ENCODE data around the gene TMEM143. TPM values are rescaled to one million over a fixed set of nuclear protein-coding genes. Genes with fewer than 3 reads are reported as not detected.
A peak's percentile ranks its signal among the peaks of the same experiment; 100 is the strongest.
"Not testable (repeated sequence)": the region's sequence is repeated elsewhere in the genome, so short reads cannot be mapped to it uniquely, and the experiment has no call there.

TMEM143 gene
- total RNA-seq, 1 donor from 2014 or later, result 1.9 TPM

DNA sequence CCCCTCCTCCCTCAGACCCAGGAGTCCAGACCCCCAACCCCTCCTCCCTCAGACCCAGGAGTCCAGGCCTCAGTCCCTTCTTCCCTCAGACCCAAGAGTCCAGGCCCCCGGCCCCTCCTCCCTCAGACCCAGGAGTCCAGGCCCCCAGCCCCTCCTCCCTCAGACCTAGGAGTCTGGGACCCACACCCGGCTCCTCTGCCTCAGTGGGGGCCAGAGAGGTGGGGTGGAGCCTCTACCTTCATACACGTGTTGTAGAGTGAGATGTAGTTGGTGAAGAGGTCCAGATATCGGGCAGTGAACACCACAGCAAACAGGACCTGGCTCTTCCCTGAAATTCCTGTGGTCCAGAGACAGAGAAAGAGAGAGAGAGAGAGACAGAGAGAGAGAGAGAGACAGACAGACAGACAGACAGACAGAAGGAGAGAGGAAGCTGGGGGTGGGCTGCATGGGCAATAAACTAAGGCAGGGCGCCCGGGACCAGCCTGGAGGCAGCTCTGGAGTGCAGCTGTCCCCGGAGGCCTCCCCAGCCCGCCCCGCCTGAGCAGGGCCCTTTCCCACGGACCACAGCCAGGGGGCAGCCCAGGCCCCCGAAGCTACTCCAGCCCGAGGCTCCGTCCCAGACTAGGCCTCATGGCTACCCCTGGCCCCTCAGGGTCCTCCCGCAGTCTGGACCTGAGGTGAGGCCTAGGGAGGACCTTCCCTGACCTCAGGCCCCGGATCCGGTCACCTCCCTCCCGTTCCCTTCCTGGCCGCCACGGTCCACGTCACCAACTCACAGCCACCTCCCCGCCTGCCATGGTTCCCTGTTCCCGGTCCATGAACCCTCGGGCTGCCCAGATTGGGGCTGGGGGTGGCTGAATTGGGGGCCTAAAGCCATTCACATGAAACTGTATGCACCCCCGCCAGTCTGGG is 26.7 kb upstream of the TMEM143 start:
- DNase-seq, result peak; percentile 82

GRCh38 chr19:48386981-48387380 is 23.2 kb upstream of the TMEM143 start:
- DNase-seq, result no peak

GRCh38 chr19:48385461-48386087 is 21.8 kb upstream of the TMEM143 start:
- DNase-seq, result no peak

GRCh38 chr19:48382286-48382685 is 18.5 kb upstream of the TMEM143 start:
- no peak for DNase-seq

DNA sequence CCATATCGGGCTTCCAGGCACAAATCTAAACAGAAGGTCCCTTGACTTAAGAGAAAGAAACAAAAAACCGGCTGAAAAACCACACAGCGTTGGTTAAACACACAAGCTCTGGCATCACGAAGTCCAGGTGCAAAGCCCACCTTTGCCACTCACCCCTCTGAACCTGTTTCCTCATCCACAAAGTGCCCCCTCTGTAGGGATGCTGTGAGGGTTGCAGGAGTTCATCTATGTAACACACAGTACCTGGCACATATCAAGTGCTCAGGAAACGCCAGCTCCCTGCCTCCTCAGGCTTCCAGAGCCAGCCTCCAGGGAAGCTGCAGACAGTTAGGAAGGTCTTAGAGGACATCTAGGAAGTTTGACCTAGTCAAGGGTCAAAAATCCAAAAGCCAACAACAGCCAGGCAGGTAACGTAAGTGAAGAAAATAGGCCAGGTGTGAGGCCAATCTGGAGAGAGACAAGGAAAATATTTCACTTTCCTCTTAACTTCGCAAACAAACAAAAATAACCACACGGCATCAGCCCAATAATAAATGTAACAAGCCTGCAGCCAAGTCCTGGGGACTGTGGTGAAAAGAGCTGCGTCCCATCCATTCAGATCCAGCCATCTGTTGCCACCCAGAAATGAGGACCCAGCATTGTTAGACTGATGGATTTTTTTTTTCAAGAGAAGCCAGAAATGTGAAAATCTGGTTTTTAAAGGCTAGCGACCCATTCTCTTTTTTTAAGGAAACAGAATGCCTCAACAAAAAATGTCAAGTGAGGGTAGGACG is 17.6 kb upstream of the TMEM143 start:
- no peak for DNase-seq

DNA sequence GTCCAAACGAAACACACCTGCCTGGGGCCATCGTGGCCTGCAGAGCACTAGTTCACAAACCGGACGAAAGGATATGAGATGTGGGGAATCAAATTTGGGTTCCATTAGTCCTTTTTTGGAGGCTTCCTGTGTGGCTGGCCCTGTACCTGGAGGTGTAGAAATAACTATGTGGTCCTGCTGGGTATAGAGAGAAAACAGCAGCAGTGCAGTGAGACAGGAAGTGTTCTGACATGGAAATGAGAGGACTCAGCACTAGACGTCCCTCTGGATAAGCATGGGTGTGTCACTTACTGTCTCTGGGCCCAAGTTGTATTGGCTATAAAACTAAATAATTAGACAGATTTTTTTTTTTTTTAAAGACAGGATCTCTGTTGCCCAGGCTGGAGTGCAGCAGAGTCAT is 15.3 kb upstream of the TMEM143 start:
- no peak for DNase-seq

GRCh38 chr19:48378194-48378570 is 14.4 kb upstream of the TMEM143 start:
- DNase-seq, result no peak

- no peak for DNase-seq
Observed at GRCh38 chr19:48373567-48373966, 9.8 kb upstream of the TMEM143 start.

DNA sequence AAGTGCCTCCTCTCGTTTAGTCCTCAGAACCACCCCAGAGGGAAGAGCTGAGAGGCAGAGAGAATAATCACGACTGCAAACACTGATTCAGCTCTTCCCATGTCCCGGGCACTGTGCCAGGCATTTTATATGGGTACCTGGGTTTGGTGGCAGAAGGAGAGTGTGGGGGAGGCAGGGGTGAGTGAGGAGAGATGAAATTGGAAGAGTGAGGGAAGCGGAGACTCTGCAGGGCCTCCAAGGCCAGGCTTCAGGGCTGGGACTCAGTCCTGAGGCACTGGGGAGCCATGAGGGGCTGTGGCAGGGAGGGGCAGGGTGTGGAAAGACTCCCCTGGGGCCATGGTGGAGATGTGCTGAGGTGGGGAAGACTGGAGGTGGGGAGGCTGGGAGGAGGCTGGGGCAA is 9.2 kb upstream of the TMEM143 start:
- DNase-seq, result no peak

- not testable (repeated sequence) for DNase-seq
Observed at GRCh38 chr19:48371771-48372170, 8.0 kb upstream of the TMEM143 start.

DNA sequence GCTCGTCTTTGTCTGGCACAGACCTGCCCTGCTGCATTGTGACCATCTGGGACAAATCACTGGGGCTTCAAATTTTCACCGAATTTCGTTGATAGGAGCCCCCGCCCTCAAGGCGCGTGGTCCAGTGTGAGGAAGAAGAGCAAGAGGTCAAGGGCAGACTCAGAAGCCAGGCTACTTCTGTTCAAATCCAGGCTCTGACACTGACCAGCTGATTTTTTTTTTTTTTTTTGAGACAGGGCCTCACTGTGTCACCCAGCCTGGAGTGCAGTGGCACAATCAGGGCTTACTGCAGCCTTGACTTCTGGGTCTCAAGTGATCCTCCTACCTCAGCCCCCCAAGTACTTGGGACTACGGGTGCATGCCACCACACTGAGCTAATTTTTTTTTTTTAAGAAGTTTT is 7.6 kb upstream of the TMEM143 start:
- no peak for DNase-seq

DNA sequence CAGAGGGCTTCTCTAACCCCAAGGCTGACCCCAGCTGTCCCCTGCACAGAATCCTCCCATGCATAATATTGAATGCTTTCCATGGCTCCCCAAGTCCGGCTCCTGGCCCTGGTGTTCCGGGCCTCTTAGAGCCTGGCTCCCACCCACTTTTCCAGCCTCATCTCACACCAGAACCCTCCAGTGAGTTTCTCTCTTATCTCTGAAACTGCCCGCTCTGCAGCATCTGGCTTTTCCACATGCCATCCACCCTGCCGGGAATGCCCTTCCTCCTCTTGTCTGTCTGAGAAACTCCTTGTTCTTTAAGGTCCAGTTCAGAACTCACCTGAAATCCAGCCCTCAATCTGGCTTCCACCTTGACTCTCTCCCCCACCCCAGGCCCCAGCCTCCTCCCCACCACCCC is 7.2 kb upstream of the TMEM143 start:
- no peak for DNase-seq

DNA sequence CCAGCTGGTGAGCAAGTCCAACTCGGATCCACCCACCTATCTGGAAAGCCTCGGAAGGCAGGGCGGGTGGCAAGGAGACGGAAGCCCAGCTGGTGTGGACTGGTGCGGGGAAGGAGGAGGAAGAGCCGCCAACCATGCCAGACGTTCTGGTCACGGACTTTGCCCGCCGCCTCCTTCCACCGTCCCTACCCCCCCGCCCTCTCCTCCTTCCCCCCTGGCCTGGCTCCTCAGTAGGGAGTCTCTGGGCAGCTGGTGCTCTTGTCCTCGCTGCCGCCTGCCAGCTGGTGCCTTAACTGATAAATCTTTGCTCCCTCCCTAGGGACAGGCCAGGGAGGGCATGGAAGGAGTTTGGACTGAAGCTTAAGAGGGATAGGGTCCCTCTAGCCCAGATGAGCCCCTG is 5.2 kb upstream of the TMEM143 start:
- DNase-seq, result no peak

DNA sequence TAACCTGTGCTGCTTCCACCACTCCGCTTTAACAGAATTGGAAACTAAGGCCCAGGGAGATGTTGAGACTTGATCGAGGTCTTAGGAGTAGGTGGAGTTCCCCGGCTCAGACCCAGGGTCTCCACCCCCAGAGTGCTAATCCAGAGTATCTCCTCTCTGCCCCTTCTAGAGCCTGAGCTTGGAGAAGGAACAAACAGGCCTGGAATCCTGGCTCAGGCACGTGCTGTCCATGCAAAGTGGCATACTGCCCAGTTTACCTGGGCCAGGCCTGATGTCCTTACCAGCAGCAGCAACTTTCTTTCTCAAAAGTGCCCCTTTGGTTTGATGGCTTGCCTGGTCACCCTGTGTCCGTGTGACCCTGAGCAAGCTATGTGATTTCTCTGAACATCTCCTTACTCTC is 4.1 kb upstream of the TMEM143 start:
- DNase-seq, result no peak

GRCh38 chr19:48365602-48366001 is 1.9 kb upstream of the TMEM143 start:
- DNase-seq, result no peak

DNA sequence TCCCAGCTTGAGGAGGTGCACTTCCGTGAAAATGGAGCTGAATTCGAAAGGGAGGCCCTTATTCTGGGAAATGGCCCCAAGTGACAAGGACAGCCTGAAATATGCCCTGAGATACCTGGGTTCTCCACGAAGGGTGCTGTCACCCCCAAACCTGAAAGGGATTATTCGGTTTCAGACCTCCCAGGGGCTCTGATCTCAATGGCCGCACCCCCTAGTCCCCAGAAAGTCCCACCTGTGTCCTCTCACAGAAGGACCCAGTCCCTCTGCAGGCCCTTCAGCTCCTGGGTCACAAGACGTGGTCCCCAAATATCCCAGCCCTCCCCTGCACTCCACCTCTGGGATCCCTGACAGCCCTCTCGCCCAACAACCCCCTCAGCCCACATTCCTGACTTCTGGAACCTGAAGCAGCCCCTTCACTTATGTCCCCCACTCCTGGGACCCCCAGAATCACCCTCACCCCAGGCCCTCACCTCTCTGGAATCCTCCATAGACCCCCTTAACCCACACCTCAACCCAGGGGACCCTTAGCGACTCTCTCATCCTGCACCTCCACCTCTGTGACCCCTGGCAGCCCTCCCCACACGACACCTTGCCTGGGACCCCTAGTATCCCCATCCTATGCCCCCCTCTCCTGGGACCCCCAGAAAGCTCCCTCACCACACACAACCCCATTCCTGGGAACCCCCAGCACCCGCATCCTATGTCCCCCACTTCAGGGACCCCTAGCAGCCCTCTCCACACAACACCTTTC is 1.0 kb upstream of the TMEM143 start:
- no peak for DNase-seq

DNA sequence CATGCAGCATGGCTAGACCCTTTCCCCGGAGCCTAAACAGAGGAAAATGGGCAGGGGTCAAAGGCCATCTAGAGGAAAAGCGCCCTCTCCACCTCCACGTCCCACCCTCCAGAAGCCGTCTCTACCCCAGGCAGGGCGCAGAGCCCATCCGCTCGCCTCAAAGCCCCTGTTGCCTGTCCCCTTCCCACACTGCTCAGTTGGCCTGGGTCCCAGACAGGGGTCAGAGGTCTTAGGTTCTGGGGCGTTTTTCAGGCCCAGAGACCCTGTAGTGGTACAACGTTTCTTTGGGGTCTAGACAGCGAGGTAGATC is 285 bp downstream of the TMEM143 start:
- DNase-seq, result no peak

GRCh38 chr19:48362716-48363499 is 832 bp downstream of the TMEM143 start:
- DNase-seq, result peak; percentile 97

- no peak for DNase-seq
Observed at GRCh38 chr19:48361912-48362311, 1.8 kb downstream of the TMEM143 start.

- DNase-seq, result no peak
Observed at GRCh38 chr19:48359123-48359522, 4.6 kb downstream of the TMEM143 start.

GRCh38 chr19:48355365-48355954 is 8.3 kb downstream of the TMEM143 start:
- DNase-seq, result no peak

Data from dermis blood vessel endothelial cell (primary cell).